HG03064 (cell line): ENCODE data around the gene CENPU.
"Not testable (repeated sequence)": the region's sequence is repeated elsewhere in the genome, so short reads cannot be mapped to it uniquely, and the experiment has no call there.

ENCODE experiments used
- ATAC-seq: cut with Tn5 transposase; IDR thresholded peaks from one replicate; pipeline ENCODE4 v1.9.1; 2021; ENCODE audit warnings: low read depth; ENCODE audit not compliant: unreplicated experiment

CENPU gene

DNA sequence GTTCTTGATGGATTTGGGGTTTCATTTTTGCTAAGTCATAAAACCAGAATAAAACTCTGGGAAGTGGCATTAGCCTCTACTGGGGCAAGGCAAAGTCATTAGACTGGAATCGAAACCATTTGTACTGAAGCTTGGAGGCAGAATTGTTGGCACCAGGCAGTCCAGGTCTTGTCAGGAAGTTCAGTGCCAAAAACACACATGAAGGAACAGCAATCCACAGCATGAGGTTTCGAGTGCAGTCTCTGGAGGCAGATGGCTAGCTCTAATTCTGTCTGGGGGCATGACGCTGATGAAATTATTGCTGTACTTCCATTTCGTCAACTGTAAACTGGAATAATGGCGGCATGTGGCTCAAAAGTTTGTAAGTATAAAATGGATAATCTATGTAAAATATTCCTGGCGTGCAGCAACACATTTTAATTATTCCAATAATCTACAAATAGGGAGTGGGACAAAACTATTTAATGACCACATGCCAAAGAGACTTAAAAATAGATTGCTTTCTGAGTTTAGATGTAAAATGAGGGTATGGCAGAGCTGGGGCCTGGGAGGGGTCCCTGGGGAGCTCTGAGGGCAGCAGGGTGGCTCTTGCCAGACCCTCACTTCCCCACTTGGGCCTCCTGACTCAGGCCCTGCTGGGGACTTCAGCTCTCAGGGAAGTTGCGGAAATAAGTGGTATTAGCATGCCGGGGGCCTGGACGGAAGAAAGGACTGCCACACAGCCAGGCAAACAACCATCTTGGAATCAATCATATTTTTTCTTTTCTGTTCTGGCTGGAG is 18.8 kb upstream of the CENPU start:
- ATAC-seq = no peak

DNA sequence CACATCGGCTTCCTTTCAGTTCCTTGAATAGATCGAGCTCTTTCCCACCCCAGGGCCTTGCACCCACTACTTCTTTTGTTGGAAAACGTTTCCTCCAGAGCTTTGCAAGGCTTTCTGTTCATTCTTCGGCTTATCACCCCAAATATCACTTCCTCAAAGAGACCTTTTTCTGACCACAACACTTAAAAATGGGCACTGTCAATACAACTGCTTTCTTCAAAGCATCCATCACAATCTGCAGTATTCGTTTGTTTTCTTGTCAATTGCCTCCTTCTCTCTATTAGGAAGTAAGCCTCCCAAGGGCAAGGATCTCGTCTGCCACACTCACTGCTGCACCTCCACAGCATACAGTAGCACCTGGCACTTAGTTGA is 17.7 kb upstream of the CENPU start:
- ATAC-seq = no peak

DNA sequence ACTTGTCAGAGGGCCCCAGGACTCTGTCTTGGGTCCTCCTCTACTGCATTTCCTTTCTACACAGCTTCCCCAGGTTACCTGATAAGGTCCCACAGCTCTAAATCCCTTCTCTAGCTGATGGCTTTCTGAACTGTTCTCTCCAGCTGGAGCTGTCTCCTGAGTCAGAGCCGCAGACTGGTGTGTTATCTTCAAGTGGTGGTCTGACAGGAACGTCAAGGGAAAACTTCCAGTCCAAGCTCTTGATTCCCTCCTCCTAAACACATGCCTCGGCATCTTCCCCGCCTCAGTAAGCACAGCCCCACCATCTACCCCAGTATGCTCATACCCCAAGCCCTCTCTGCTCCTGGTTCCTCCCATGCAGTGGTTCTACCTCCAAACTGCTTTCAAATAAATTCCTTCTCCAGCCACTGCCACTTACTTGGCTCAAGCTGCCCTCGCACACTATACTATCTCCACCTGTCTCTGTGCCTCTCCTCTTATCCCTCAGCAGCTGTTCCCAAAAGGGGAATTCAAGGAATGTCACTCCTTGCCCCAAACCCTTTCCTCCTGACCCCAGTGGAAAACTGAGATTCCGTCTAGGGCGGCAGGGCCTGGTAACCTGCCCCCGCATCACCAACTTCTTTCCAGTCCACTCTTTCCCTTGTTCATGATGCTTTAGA is 17.2 kb upstream of the CENPU start:
- ATAC-seq = no peak

DNA sequence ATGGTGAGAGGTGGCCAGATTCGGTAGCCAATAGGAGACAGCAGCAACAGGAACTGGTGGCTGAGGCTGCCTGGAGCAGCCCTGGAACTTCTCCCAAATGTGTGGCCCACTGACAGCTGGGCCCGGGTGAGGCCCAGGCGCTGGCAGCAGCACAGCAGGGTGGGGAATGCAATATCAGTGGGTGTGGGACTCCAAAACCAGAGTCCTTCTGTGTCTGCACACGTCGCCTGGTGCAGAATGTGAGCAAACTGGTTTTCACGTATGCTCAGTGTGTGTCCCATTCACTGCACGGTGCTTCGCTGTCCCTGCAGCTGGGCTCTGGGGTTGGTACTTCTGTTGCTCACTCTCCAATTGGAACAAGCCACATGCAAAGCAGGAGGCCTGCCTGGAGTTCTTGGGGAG is 14.4 kb upstream of the CENPU start:
- ATAC-seq = no peak

DNA sequence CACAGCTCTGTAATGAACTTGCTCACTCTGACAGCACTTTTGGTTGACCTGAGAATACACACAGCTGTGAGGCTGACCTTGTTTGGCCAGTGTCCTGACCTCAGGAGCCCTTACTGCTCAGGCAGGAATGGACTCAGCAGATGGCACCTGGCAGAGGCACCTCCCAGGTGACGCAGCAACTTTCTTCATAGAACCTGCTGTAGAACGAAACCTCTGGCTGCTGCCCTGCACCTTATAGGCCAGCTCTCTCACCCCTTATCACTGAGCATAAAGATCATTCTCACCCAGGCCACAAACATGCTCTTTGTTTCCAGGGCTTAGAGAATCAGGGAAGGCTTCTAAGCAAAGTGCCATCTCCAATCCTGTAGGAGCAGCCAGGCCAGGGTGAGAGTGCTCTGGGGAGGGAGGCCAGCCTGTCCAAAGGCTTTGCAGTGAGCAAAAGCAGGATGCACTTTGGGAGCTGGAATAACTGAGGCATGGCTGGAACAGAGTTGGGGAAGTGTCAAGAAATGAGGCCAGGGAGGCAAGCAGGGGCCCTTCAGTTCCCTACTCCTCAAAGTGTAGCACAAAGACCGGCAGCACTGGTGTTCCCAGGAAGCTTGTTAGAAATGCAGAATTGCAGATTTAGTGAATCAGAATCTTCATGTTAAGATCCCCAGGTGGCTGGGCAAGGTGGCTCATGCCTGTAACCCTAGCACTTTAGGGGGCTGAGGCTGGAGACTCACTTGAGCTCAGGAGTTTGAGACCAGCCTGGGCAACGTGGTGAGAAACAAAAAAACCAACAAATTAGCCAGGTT is 13.3 kb upstream of the CENPU start:
- no peak for ATAC-seq

DNA sequence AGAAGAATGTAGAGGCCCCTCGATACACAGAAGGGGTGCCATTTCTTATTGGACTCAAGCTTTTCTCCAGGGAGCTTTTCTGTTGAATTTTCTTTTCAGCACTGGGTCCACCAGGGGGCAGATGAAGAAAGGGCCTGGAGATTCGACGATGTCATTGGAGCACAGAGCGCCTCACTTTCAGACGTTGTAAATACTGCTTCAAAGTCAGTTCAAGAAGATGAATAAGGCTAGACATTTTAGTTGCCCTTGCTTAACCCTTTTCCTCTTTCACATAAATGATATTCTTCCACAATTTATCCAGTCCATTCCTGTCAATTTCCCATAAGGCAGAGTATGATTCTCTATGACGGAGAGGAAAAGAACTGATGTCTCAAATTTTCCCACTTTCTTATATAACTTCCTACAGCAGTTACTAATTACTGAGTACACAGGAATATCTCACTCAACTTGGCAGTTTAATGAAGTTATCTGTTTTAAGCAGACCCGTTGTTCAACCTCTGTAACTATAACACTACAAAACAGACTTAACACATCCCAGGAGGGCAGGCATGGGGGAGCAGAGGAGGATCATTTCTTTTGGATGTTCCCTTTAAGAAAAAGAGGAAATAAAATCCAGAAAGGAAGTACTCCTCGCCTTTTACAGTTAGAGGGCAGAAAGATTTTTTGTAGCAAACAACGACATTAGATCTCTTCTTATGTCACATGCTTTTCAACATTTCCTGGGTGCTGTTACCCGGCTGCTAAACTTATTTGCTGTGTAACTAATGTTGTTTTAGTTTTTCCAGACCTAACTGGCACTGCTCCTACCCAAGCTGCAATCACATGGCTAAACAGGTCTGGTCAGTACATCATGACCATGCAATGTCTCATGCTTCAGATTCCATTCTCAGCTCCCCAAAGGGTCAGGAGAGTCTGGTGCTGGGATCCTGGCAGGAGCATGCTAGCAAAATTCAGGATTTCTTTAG is 12.2 kb upstream of the CENPU start:
- no peak for ATAC-seq

DNA sequence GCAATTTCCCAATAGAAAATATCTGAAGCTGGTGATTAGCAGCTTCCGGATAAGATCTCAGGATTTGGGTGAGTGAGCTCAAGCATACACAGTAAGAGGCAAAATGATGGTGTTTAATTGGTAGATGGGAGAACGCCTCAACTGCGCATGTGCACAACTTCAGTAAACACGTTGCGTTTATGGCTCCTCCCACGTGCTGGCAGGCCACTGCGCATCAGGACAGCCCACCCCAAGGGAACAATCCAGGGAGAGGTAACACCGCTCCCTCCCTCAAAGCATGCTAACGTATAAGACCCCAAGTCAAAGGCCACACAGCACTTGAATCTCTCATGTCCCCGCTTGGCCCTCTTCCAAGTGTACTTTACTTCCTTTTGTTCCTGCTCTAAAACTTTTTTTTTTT is 10.3 kb upstream of the CENPU start:
- no peak for ATAC-seq

DNA sequence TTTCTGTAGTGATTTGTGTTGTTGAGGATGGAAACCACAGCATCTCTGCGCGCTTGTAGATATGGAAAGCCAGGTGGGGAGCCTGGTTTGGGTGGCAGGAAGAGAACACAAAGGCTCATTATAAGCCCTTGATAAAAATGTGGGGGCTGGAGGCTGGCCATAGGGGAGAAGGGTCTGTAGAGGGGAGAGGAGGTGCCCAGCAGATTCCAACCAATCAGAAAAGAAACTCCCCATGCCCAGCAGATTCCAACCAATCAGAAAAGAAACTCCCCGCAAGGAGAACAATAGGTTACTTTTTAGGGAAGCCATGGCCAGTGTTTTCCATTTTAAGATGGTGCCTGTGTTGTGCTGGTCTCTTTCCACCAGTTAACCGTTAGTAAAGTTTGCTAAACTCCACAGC is 9.8 kb upstream of the CENPU start:
- ATAC-seq = no peak

DNA sequence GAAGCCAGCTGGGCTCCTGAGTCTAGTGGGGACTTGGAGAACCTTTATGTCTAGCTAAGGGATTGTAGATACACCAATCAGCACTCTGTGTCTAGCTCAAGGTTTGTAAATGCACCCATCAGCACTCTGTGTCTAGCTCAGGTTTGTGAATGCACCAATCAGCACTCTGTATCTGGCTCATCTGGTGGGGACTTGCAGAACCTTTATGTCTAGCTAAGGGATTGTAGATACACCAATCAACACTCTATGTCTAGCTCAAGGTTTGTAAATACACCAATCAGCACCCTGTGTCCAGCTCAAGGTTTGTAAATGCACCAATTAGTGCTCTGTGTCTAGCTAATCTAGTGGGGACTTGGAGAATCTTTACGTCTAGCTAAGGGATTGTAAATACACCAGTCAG is 7.8 kb upstream of the CENPU start:
- not testable (repeated sequence) for ATAC-seq

DNA sequence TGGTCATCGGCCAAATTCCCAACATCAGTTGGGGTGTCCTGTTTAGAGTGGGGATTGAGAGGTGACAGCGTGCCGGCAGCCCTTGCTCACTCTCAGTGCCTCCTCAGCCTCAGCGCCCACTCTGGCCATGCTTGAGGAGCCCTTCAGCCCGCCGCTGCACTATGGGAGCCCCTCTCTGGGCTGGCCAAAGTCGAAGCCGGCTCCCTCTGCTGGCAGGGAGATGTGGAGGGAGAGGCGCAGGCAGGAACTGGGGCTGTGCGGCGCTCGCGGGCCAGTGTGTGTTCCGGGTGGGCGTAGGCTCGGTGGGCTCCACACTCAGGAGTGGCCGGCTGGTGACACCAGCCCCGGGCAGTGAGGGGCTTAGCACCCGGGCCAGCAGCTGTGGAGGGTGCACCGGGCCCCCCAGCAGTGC is 7.1 kb upstream of the CENPU start:
- no peak for ATAC-seq

DNA sequence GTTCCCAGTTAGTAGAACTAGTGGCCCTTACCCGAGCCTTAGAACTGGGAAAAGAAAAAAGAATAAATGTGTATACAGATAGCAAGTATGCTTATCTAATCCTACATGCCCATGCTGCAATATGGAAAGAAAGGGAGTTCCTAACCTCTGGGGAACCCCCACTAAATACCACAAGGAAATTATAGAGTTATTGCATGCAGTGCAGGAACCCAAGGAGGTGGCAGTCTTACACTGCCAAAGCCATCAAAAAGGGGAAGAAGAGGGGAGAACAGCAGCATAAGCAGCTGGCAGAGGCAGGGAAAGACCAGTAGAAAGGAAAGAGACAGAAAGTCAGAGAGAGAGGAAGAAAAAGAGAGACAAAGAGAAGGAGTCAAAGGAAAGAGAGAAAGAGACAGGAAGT is 5.7 kb upstream of the CENPU start:
- not testable (repeated sequence) for ATAC-seq

DNA sequence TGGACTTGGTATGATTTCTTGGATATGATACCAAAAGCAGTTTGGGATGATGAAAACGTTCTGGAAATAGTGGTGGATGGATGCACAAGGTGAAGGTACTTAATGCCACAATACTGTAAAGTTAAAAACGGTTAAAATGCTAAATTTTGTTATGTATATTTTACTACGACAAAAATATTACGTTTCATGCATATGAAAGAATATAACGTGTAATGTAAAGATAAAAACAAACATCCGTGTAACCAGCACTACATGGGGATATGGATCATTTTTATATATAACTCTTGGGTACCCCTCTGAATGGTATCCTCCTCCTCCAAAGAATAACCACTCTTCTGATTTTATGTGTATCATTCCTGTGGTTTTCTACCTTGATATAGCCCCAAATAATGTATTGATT is 862 bp upstream of the CENPU start:
- ATAC-seq = no peak

DNA sequence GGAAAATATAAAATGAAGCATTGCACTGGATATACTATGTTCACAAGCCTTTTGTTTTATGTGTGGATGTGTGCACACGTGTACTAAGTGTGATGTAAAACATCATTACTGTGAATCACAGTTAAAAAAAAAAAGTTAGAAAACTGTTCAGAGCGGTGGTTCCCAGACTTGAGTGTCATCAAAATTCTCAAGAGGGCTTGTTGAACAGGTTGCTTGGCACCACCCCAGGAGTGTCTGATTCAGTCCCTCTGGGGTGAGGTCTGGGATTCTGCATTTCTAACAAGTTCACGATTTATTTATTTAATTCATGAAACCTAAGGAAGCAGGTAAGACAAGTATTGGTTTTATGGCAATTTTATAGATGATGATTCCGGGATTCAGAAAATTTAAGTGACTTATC is 1.8 kb downstream of the CENPU start:
- no peak for ATAC-seq

DNA sequence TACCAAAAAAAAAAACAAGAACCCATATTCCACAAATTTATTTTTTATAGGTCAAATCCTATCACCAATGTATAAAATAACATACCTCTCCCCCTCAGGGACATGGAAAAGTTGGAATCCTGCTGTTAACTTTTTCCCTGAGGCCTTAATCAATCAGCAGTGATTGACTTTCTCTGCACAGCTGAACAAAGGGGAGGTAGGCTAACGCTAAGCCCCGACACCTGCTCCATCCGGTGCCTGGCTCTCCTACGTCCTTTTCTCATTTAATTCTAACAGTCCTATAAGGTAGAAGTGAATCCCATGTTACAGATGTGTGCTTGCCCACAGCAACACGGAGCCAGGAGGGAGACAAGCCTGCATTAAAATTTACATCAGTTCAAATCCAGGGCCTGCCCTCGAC is 2.8 kb downstream of the CENPU start:
- no peak for ATAC-seq

DNA sequence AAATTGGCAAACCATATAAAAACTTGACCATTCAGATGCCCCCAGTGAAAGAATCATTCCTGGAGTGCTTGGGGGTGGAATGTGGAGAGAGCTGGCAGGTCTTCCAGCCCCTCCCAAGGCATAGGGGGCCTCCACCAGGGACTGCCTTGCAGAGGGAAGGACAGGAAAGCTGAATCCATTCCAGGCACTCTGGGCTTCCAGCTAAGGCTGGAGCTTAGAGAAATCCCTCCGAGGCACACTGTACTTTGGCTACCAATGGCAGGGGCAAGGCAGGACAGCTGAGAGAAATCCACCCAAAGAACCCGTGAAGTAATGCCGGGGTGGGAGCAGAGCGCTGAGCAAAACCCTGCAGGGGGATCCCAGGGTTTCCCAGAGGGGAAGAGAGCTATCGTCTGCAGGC is 4.0 kb downstream of the CENPU start:
- ATAC-seq = no peak

DNA sequence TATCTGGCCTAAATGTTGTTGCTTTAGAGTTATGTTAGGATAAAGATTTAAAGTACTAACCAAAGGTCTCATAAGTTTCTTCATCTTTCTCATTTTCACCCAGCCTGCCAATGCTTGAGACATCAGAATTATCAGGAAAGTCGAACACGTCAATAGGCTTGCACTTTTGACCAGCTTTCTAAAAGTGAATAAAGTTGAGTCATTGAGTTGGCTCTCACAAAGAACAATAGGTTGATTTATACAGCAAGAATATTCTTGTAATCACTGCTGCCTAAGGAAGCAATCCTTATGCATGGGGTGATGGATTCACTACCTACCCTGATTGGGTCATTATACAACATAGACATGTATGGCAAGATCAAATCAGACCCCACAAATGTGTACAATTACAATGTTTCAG is 5.0 kb downstream of the CENPU start:
- no peak for ATAC-seq

DNA sequence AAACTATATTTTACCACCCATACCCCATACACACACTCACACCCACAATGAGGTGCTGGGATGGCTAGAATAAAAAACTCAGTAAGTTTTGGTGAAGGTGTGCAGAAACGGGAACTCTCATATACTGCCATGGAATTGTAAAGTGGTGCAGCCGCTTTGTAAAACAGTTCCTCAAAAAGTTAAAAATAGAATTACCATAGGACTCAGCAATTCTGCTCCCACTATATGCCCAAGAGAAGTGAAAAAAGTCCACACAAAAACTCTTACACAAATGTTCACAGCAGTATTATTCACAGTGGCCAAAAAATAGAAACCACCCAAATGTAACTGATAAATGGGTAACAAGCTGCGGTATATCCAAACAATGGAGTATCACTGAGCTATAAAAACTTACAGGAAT is 6.5 kb downstream of the CENPU start:
- no peak for ATAC-seq

DNA sequence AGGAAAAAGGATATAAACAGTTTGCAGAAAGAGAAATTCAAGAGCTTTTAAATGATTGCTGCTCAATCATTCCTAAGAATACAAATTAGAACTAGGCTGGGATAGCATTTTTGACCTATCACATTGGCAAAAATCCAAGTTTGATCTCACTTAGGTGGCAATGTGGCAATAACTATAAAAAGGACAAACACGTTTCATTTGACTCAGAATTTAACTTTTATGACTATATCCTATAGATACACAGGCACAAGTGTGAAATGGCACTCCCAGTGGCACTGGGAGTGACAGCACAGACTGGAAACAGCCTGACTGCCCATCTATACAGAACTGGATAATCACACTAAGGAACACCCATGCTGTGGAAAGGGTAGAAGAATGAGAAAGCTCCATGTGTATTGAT is 11.1 kb downstream of the CENPU start:
- ATAC-seq = no peak

DNA sequence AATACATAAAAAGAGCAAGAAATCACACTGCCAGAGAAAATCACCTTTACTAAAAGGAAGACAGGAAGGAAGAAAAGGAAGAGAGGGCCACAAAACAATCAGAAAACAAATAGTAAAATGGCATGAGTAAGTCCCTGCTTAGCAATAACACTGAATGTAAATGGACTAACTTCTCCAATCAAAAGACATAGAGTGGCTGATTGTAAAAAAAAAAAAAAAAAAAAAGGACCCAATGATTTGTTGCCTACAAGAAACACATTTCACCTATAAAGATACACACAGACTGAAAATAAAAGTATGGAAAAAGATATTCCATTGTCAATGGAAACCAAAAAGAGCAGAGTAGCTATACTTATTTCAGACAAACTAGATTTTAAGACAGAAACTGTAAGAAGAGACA is 12.6 kb downstream of the CENPU start:
- no peak for ATAC-seq

DNA sequence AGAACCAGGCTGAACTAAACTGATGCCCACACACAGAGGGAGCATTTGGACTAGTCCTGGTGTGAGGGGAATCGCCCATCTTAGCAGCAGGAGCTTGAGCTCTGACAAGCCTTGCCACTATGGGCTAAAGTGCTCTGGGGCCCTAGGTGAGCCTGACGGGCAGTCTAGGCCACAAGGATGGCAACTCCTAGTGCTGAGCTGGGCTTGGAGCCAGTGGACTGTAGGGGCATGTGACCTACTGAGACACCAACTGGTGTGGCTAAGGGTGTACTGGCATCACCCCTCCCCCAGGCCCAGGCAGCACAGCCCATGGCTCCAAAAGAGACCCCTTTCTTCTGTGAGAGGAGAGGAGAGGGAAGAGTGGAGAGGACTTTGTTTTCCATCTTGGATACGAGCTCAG is 14.5 kb downstream of the CENPU start:
- no peak for ATAC-seq

DNA sequence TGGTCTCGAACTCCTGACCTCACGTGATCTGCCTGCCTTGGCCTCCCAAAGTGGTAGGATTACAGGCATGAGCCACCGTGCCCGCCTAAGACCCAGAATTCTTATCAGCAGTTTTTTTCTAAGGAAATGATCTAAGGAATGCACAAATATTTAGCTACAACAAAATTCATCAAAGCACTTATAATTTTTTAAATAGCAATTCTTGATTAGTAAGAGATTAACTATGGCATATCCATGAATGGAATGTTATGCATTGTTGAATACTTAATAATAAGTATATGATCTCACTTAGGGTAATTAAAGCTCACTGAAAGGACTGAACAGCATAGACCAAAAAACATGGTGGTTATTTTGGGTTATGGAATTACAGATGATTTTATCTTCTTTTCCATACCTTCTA is 18.4 kb downstream of the CENPU start:
- no peak for ATAC-seq
